ENCODE results near the gene GNAZ.

GNAZ gene

GRCh38 chr22:23168391-23169042 lies 98.2 kb downstream of the GNAZ start:
- Histone ChIP-seq H3K27me3 (ENCODE audit: control insufficient read depth in 2 of 2, insufficient read depth in 2 of 2, low read length in 2 of 2) (no peaks in the 10 kb centered on the region), H3K9me3 (ENCODE audit: control insufficient read depth in 2 of 2, low read length in 2 of 2) (no peaks in the 10 kb centered on the region), H3K4me1 (ENCODE audit: control insufficient read depth in 2 of 2, insufficient read depth in 2 of 2, low read length in 2 of 2) (peaks cover 8 to 10% of the 10 kb centered on the region in 2 donors), H3K4me3 (ENCODE audit: low read length in 2 of 2) (no peak overlapping the region), H3K36me3 (ENCODE audit: control insufficient read depth in 2 of 2, insufficient read depth in 2 of 2, low read length in 2 of 2) (no peaks in the 10 kb centered on the region), H3K9ac (ENCODE audit: low read depth in 1 of 2, low read length in 2 of 2) (no peak overlapping the region), H3K27ac (ENCODE audit: low read depth in 2 of 2, low read length in 2 of 2) (no peak overlapping the region)

GRCh38 chr22:23169043-23169406 lies 98.7 kb downstream of the GNAZ start:
- H3K36me3 ChIP-seq (ENCODE audit: control insufficient read depth in 2 of 2, insufficient read depth in 2 of 2, low read length in 2 of 2) = no peaks in the 10 kb centered on the region
- H3K4me1 ChIP-seq (ENCODE audit: control insufficient read depth in 2 of 2, insufficient read depth in 2 of 2, low read length in 2 of 2) = peaks cover 5 to 6% of the 10 kb centered on the region in 2 donors
- H3K4me3 ChIP-seq (ENCODE audit: low read length in 2 of 2) = no peak overlapping the region
- H3K27ac ChIP-seq (ENCODE audit: low read depth in 2 of 2, low read length in 2 of 2) = no peak overlapping the region
- H3K9me3 ChIP-seq (ENCODE audit: control insufficient read depth in 2 of 2, low read length in 2 of 2) = no peaks in the 10 kb centered on the region
- no peaks in the 10 kb centered on the region for H3K27me3 ChIP-seq (ENCODE audit: control insufficient read depth in 2 of 2, insufficient read depth in 2 of 2, low read length in 2 of 2)
- H3K9ac ChIP-seq (ENCODE audit: low read depth in 1 of 2, low read length in 2 of 2) = no peak overlapping the region
